RPMI7951 (cell line): Measurements from ENCODE around the gene HMOX2. TPM values are rescaled to one million over a fixed set of nuclear protein-coding genes. Genes with fewer than 3 reads are reported as not detected.

Source experiments
- DNase-seq: peaks from one replicate; pipeline ENCODE4 v3.0.0-alpha.2; 2012; ENCODE audit warnings: low read depth
- total RNA-seq: library from RNA; depleted of rRNA; stranded (reverse); fragments of >200 nt; shearing (Covaris generic); gene quantifications from 2 replicates; pipeline ENCODE4 v1.2.3, GENCODE V29; 2014

The HMOX2 gene
- total RNA-seq, 1 experiment from 2014 or later: 44.8 TPM

GRCh38 chr16:4463522-4464163 lies 12.6 kb upstream of the HMOX2 start:
- no peak for DNase-seq

GRCh38 chr16:4465977-4466779 lies 10.0 kb upstream of the HMOX2 start:
- no peak for DNase-seq

GRCh38 chr16:4467916-4468315 lies 8.3 kb upstream of the HMOX2 start:
- no peak for DNase-seq

GRCh38 chr16:4468972-4469371 lies 7.2 kb upstream of the HMOX2 start:
- no peak for DNase-seq

- no peak for DNase-seq
Observed at GRCh38 chr16:4471869-4472268, 4.3 kb upstream of the HMOX2 start.

GRCh38 chr16:4472880-4473279 lies 3.3 kb upstream of the HMOX2 start:
- no peak for DNase-seq

GRCh38 chr16:4474192-4474961 lies 1.8 kb upstream of the HMOX2 start, which contains the start of gene NMRAL1:
NMRAL1 (minus strand) TSS chr16:4474625; CDS start chr16:4474132, 493 bp downstream.
- DNase-seq: peak; percentile 88

- DNase-seq: peak; percentile 34
Observed at GRCh38 chr16:4477966-4478365, 1.8 kb downstream of the HMOX2 start.

GRCh38 chr16:4481526-4481925 lies 5.3 kb downstream of the HMOX2 start:
- DNase-seq: no peak

- DNase-seq: no peak
Observed at GRCh38 chr16:4481963-4482362, 5.8 kb downstream of the HMOX2 start.

- DNase-seq: no peak
Observed at GRCh38 chr16:4486126-4486893, 10.1 kb downstream of the HMOX2 start.

- no peak for DNase-seq
Observed at GRCh38 chr16:4487955-4488498, 11.8 kb downstream of the HMOX2 start.

GRCh38 chr16:4488499-4488967 lies 12.3 kb downstream of the HMOX2 start:
- no peak for DNase-seq

- peak; percentile 32 for DNase-seq
Observed at GRCh38 chr16:4489030-4489429, 12.8 kb downstream of the HMOX2 start.

GRCh38 chr16:4491898-4492297 lies 15.7 kb downstream of the HMOX2 start:
- DNase-seq: no peak

- peak; percentile 59 for DNase-seq
Observed at GRCh38 chr16:4494746-4495490, 18.7 kb downstream of the HMOX2 start.

GRCh38 chr16:4495766-4496165 lies 19.6 kb downstream of the HMOX2 start:
- no peak for DNase-seq

GRCh38 chr16:4496305-4496704 lies 20.1 kb downstream of the HMOX2 start:
- DNase-seq: peak; percentile 20

- DNase-seq: no peak
Observed at GRCh38 chr16:4498546-4499195, 22.5 kb downstream of the HMOX2 start.

- no peak for DNase-seq
Observed at GRCh38 chr16:4499196-4499555, 23.0 kb downstream of the HMOX2 start.
